ENCODE measurements around the gene DSC1. TPM values are rescaled to one million over a fixed set of nuclear protein-coding genes. Genes with fewer than 3 reads are reported as not detected.
A peak's percentile ranks its signal among the peaks of the same experiment; 100 is the strongest.

Gene DSC1
- total and polyA plus RNA-seq, 2 of the 13 experiments (the other 11 are each of a cell fraction or from before 2014, with no cell fraction given) = not detected

GRCh38 chr18:31149351-31149750, 13.3 kb downstream of the DSC1 start (continued):
- TF ChIP-seq FUBP1 (CRISPR knock-in tag; IDR thresholded peaks at IDR 0.05; ENCODE audit: borderline replicate concordance) (no peak), ZNF766 (CRISPR knock-in tag; IDR thresholded peaks at IDR 0.05; ENCODE audit: borderline replicate concordance) (no peak), ZNF33B (CRISPR knock-in tag; IDR thresholded peaks at IDR 0.05) (no peak)
- TF ChIP-seq, protein P1, sequence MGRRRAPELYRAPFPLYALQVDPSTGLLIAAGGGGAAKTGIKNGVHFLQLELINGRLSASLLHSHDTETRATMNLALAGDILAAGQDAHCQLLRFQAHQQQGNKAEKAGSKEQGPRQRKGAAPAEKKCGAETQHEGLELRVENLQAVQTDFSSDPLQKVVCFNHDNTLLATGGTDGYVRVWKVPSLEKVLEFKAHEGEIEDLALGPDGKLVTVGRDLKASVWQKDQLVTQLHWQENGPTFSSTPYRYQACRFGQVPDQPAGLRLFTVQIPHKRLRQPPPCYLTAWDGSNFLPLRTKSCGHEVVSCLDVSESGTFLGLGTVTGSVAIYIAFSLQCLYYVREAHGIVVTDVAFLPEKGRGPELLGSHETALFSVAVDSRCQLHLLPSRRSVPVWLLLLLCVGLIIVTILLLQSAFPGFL (CRISPR knock-in tag; IDR thresholded peaks at IDR 0.05) = no peak
- TF ChIP-seq, protein P2, sequence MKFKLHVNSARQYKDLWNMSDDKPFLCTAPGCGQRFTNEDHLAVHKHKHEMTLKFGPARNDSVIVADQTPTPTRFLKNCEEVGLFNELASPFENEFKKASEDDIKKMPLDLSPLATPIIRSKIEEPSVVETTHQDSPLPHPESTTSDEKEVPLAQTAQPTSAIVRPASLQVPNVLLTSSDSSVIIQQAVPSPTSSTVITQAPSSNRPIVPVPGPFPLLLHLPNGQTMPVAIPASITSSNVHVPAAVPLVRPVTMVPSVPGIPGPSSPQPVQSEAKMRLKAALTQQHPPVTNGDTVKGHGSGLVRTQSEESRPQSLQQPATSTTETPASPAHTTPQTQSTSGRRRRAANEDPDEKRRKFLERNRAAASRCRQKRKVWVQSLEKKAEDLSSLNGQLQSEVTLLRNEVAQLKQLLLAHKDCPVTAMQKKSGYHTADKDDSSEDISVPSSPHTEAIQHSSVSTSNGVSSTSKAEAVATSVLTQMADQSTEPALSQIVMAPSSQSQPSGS (CRISPR knock-in tag; IDR thresholded peaks at IDR 0.05) = no peak

GRCh38 chr18:31148600-31148999, 14.1 kb downstream of the DSC1 start:
- no peak for ATAC-seq
- no peaks in the 10 kb centered on the region for H3K9me3 ChIP-seq (ENCODE audit: low read length)
- no peak overlapping the region for H3K4me2 ChIP-seq (ENCODE audit: low read depth, low read length)
- H3K36me3 ChIP-seq (replicated peaks in 1 of 2; ENCODE audit: control insufficient read depth in 1 of 2, insufficient read depth in 2 of 2, low read length in 2 of 2) = no peaks in the 10 kb centered on the region
- no peaks in the 10 kb centered on the region for H4K20me1 ChIP-seq (ENCODE audit: insufficient read depth, low read length)
- H3K79me2 ChIP-seq (ENCODE audit: insufficient read depth, low read length) = no peaks in the 10 kb centered on the region
- peak; percentile 46 for TF ChIP-seq ATF7 (IDR thresholded peaks at IDR 0.05)
- no peak for TF ChIP-seq ATF7 (CRISPR knock-in tag; IDR thresholded peaks at IDR 0.05)
- TF ChIP-seq, protein P3, sequence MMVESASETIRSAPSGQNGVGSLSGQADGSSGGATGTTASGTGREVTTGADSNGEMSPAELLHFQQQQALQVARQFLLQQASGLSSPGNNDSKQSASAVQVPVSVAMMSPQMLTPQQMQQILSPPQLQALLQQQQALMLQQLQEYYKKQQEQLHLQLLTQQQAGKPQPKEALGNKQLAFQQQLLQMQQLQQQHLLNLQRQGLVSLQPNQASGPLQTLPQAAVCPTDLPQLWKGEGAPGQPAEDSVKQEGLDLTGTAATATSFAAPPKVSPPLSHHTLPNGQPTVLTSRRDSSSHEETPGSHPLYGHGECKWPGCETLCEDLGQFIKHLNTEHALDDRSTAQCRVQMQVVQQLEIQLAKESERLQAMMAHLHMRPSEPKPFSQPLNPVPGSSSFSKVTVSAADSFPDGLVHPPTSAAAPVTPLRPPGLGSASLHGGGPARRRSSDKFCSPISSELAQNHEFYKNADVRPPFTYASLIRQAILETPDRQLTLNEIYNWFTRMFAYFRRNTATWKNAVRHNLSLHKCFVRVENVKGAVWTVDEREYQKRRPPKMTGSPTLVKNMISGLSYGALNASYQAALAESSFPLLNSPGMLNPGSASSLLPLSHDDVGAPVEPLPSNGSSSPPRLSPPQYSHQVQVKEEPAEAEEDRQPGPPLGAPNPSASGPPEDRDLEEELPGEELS (CRISPR knock-in tag; IDR thresholded peaks at IDR 0.05) = no peak
- ChIA-PET POLR2A (no interaction called here), CTCF (ENCODE audit: low intra/inter-chr PET ratio, low total read pairs) (no interaction called here)
- 17% methylated on average over 3 of the region's 3 CpGs for WGBS (ENCODE audit: low lambda C conversion rate)
- no peaks in the 10 kb centered on the region for H3K27me3 ChIP-seq (ENCODE audit: control insufficient read depth in 1 of 2, insufficient read depth in 2 of 2, low read length in 2 of 2)
- no peak overlapping the region for H3K9ac ChIP-seq (ENCODE audit: insufficient read depth, low read depth, low read length)
- no TSS peak for BruUV-seq (replicated peaks)
- FAIRE-seq = no peak
- H2AFZ ChIP-seq (ENCODE audit: low read length) = no peak overlapping the region
- in situ Hi-C loops (cut with HindIII; ENCODE audit: extremely low pct_ligation_motif_present, low pct_unique_long_range_greater_than_20kb) (no loop called here), intact Hi-C loops (cut with micrococcal nuclease; ENCODE audit: unreplicated experiment) (no loop called here)
- no peak for DNase-seq (ENCODE audit: low spot score)
- no peaks in the 10 kb centered on the region for H3K4me1 ChIP-seq (ENCODE audit: insufficient read depth, low read length)
- H3K4me3 ChIP-seq (replicated peaks in 1 of 3; ENCODE audit: insufficient read depth in 1 of 3, low read depth in 2 of 3, low read length in 3 of 3) = no peak overlapping the region
- H3K27ac ChIP-seq (ENCODE audit: extremely low read length, insufficient read depth, low read length) = no peak overlapping the region

All from HepG2 (cell line).